ENCODE measurements around the gene LRRC31.

GRCh38 chr3:169842960-169843359 is 26.8 kb downstream of the LRRC31 start:
- no peak for TF ChIP-seq POLR2A (IDR thresholded peaks at IDR 0.05)
- no peak for TF ChIP-seq CTCF (IDR thresholded peaks at IDR 0.05)
- TF ChIP-seq POLR2AphosphoS5 (IDR thresholded peaks at IDR 0.05): no peak
